GM18868 (cell line): Measurements from ENCODE around the gene PSTK.

Source experiments
- ATAC-seq: cut with Tn5 transposase; IDR thresholded peaks from one replicate; pipeline ENCODE4 v1.9.1; 2021; ENCODE audit warnings: mild to moderate bottlenecking, moderate library complexity; ENCODE audit not compliant: unreplicated experiment

The PSTK gene

DNA sequence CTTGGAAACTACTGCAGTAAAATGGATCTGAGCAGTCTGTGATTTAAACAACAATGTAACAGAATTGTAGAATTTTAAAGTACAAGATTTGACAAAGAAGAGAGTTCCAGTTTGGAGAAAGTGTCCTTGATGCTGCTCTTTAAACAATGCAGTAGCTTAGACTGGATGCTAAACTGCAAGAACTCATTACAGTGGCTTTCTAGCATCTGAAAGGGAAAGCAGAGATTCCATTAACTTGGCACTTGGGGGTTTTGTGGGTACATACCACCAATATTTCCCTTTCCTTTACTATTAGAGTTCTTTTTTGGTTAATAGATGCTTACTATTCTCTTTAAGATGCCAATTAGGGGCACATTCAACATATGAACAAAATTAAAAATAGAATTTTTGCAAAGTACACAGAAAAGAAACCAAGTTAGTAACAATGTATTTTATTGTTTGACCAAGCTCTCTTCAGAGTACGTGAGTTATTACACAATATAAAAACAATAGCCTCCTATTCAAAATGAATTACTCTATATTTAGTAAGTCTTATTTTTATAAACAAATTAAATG lies 11.9 kb downstream of the PSTK start:
- ATAC-seq, result no peak

DNA sequence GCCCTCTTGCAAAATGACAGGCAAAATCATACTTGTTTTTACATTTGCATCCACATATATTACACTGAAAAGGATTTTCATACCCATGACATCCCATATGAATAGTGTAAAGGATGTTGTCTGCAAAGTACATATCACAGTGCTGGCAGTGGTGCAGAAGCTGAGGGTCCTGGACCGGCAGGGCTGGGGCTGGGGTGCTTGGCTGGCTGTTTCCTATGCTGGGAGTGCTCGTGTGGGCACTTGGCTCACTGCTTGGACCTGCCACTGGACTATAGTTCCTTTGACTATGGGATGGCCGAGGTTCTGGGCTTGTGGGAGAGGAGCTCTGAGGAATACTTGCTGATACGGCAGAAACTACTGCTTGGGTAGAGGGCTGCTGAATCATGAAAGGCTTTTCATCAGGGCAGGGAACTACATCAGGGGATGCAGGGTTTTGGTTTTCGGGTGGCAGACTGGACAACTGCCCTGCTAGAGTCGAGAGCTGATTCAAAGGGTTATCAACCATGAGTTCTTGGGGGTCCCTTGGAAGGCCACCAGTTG lies 13.7 kb downstream of the PSTK start:
- no peak for ATAC-seq

DNA sequence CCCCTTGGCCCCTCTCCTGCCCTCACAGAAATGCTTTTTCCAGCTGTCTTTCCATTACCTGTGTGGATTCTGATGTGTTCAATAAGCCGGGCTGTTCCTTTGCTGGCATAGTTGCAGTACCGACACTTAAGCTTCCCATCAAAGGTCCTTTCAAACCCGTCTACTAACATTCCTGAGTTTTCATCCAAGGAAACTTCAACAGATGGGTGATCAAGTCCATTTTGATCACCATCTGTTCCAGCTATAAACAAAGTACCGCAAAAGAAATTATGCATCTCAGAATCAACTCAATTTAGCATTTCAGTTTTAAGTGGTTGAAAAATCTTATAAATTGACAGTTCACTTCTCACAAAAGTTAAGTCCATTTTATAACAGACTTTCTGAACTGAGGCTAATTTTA lies 15.7 kb downstream of the PSTK start:
- no peak for ATAC-seq

DNA sequence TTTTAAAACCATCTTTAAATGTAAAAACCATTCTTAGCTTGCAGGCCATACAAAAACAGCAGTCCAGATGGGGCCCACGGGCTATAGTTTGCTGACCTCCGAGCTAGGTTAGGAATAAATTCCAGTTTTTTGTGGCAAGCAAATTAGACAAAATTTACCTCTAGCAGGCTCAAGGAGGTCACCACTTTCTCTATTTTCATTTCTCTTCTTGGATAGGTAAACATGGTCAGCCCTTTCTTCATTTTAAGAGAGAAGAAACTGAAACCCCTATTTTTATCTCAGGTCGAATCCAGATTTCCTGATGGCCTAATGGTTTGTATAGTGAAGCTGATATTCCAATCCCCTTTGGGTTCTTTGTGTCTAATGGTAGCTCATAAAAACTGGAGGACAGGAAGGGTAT lies 17.7 kb downstream of the PSTK start:
- no peak for ATAC-seq

DNA sequence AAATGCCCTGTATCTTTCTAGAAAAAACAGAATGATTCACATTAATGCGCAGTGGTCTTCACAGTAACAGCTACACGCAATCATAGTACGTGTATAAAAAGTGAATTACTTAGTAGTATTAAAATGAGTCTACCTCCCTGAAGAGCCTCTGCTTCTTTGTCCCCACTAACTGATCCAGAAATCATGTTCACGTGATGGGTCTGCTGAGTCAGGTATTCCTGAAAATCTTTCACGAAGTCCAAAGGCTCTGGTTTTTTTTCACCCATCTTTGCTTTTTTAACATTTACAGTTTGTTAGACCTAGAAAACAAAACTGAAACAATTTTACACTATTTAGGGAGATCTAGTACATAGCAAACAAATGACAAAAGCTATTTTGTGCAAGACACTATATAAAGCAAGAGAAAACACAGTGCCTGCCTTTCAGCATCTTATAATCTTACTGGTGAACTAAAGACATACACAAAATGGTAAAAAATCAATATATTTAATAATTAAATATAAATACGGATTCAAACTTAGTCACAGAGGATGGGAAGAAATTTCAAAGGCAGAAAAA lies 18.2 kb downstream of the PSTK start:
- no peak for ATAC-seq

DNA sequence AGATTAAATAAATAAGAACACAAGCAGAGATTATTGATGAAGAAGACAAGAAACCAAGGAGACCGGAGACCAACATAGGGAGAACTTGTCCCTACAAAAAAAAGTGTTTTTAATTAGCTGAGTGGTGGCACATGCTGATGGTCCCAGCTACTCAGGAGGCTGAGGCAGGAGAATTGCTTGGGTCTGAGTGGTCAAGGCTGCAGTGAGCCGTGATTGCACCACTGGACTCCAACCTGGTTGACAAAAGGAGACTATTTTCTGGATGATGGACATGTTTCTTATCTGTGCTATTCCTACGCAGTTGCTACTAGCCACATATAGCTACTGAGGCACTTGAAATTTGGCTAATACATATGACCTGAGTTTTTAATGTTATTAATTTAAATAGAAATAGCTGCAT lies 18.7 kb downstream of the PSTK start:
- no peak for ATAC-seq

DNA sequence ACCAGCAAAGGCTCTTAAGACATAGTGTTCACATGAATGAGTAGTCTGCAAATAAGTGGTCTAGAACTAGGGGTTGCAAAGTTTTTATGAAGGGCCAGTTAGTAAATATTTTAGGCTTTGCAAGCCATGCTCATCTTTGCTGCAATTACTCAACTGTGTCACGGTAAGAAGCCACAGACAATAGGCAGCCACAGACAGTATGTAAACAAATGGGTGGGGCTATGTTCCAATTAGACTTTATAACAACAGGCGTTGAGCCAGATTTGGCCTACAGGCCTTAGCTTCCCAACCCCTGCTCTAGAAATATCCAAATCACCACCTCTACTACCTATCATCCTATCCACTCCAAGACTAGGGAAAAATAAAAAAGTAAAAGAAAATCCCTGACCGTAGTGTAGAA lies 19.1 kb downstream of the PSTK start:
- ATAC-seq, result no peak

DNA sequence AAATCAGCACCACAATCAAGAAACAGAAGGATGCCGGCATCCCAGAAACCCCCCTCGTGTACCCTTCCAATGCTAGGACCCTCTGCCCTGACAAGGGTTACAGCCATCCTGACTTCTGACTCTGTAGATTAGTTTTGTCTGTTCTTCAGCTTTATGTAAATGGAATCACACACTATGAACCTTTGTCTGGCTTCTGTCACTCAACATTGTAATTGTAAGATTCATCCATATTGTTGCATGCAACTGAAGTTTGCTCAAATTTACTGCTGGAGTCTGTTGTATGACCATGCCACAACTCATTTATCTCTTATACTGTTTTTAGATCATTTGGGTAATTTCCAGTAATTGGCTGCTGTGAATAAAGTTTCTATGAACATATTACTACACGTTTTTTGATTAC lies 20.0 kb downstream of the PSTK start:
- ATAC-seq, result no peak

DNA sequence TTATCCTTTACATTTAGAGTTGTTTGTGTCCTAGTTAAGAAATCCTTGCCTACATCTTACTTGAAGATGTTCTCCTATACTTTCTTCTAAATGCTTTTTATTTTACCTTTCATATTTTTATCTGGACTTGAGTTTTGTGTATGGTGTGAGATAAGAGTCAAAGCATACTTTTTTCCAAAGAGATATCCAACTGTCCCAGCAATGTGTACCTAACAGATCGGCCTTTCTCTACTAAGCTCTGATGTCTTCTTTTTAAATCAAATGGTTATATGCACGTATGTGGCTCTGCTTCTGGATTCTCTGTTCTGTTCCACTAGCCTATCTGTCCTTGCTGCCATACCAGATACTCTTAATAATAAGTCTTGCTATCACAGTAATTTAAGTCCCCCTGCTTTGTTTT lies 21.2 kb downstream of the PSTK start:
- no peak for ATAC-seq

DNA sequence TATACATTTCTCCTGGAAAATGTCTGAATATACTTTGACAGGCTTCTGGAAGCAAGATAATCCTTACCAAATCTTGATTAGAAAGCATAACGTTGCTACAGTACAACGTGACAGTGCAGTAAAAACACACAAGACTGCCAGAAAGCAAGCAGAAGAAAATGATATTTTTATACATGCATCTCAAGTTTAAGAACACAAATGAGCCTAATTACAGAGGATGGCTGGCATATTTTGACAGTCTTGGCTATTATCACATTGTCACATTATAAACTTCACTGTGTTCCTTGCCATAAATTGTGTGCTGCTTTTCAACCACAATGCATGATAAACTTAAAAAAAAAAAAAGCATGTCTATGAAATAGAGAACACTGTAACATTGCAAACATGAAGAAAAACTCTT lies 24.1 kb downstream of the PSTK start:
- no peak for ATAC-seq

DNA sequence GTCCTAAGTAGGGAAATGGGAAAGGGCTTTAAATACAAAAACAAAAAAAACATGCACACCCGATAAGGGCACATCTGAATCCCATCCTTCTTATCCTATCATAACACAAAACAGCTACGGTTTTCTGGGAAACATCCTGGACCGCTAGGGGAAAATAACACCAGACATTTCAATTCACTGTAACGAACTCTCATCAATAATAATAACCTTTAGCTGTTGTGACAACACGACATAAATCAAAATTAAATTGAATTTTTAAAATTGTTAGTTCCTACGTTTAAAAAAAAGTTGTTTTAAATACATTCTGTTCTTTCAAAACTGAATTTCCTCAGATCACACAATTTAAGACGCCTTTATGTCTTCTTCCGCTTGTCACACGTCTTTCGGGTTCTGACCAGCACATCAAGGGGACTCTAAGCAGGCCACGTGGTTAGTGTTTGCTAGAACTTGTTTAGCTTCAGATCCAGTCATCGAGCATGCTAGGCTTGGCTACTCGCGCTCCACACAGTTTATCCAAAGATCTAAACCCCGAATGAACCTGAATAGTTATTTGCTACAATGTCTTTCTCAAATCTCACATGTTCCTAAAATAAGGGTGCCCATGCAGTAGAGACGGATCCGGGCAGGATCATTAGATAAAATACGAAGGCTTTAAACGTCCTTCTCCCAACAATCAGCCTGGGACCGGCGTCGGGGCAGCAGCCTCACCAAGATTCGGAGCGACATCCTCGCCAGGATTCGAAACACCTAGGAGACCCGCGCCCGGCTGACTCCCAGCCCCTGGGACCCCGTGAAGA lies 27.6 kb downstream of the PSTK start:
- ATAC-seq, result peak; percentile 39

DNA sequence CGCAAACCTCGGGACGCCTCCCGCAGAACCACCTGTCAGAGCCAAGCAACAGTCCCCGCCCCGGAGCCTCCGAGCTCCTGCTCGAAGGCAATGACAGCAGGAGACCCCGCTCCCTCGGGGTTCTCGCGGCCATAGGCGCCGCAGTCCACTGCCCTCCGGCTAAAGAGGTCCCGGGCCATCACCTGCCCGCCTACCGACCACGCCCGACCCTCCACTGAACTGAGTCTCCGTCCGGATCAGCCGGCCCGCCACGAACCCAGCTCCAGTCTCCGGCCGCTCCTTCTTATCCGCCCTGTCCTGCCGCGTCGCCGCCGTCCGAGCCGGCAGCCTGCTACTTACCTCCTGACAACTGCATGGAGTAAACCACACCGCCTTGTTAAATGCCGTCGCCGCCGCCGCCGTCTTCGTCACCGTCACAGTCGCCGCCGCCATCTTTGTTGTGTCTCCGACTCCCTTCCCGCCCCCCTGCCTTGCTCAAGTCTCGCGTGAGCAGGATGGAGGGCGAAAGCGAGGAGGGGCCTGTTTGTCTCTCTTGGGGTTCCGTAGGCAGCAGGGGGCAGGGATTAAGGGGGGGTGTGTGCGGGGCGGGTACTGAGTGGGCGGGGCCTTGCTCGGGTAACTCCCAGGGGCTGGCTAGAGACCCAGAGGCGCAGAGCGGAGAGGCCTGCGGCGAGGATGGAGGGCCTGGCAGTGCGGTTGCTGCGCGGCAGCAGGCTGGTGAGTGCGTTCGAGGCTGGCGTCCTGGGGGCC lies 28.3 kb downstream of the PSTK start, which contains the start of the genes ACADSB and IKZF5:
Gene ACADSB (plus strand): TSS at position 652 of the 750 bp plus-strand sequence. CDS start 24 bp downstream, at position 676.
Gene IKZF5 (minus strand): TSS at position 441 of the 750 bp plus-strand sequence. CDS start 10,170 bp downstream, outside the sequence.
- peak; percentile 86 for ATAC-seq

DNA sequence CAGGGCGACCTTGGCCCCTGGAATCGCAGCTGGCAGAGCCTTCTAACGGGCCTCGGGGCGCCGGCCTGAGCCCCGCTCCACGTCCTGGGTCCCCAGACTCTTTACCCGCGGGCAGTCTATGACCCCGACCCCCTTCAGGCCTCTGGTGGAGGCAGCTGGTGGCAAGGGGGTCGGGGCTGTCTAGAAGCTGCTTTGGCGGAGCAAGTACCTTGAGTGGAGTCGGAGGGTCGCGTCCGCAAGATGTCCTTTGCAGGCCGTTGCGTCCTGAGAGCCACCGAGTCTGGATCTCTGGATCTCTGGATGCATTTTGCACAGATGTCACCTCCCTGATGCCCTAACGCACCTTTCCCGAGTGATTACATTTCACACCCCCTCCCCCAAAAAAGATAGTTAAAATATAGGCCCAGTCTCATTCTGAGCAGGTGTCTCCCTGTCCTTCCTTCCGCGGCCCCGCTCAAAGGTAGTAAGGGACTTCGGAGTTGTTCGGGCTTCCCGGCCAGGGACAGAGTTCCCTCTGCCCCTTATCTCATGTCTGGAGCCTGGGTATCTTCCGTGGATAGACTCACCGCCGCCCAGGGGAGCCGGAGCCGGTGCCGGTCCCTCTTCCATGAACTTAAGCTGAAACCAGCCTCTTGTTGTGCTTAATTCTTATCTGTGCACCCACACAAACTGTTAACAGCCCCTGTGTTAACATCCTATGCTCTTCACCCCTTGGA lies 29.1 kb downstream of the PSTK start:
- peak; percentile 16 for ATAC-seq

DNA sequence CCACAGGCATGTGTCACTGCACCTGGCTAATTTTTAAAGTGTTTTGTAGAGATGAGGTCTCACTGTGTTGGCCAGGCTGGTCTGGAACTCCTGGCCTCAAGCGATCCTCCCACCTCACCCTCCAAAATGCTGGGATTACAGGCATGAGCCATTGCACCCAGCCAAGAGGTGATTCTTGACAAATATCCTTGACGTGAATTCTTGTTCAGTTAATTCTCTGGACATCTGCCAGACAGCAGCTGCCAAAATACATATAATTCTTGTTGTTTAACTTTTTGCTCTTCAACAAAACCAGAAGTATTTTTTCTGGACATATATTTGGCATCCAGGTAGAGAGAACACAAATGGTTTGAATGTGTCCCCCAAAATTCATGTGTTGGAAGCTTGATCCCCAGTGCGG lies 31.8 kb downstream of the PSTK start:
- ATAC-seq, result no peak

DNA sequence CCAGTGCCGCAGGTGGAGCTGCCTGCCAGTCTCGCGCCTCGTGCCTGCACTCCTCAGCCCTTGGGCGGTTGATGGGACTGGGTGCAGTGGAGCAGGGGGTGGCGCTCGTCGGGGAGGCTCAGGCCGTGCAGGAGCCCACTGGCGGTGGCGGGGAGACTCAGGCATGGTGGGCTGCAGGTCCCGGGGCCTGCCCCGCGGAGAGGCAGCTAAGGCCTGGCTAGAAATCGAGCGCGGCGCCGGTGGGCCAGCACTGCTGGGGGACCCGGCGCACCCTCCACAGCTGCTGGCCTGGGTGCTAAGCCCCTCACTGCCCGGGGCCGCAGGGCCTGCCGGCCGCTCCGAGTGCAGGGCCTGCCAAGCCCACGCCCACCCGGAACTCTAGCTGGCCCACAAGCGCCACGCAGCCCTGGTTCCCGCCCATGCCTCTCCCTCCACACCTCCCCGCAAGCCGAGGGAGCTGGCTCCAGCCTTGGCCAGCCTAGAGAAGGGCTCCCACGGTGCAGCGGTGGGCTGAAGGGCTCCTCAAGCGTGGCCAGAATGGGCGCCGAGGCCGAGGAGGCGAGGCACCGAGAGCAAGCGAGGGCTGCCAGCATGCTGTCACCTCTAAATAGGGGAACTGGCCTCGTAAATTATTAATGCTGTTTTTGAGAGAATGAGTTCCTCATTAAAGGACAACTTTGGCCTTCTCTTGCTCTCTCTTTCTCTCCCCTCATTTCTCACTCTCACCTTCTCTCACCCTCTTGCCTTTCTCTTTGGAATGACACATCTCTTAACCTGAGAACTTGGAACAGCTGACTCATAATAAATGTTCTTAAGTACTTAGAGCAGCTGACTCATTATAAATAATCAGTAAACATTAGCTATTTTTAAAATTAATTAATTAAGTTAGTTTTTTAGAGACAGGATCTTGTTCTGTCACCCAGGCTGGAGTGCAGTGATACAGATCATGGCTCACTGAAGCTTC lies 33.5 kb downstream of the PSTK start:
- ATAC-seq, result no peak

DNA sequence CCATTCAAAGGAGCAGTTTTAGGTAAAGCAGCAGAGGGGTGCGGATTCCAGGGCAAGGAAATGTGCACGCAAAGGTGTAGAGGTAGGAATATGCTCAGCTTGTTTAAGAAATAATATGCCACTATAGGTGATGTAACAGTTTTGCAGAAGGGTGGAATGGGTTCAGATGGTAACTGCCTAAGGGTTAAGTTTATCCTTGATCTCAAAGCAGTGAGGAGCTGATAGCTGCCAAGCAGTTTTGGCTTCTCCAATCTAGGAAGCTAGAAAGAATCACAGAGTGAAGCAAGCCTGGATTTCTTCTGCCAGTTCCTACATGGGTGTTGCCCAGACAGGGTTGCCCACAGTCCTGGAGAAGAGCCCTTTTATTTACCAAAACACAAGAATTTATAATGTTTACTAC lies 34.6 kb downstream of the PSTK start:
- no peak for ATAC-seq

DNA sequence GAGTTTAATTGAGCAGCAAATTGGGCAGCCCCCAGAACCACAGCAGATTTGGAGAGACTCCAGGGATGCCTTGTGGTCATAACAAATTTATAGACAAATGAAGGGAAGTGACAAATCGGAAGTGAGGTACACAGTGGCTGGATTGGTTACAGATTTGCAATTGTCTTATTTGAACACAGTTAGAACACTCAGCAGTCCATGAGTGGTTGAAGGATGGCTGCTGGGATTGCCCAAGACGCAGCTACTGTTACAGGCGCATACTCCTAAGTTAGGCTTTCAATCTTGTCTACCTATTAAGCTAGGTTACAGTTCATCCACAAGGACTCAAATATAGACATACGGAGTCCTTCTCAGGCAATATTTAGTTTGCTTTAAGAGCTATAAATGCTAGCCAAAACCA lies 36.0 kb downstream of the PSTK start:
- ATAC-seq, result no peak

DNA sequence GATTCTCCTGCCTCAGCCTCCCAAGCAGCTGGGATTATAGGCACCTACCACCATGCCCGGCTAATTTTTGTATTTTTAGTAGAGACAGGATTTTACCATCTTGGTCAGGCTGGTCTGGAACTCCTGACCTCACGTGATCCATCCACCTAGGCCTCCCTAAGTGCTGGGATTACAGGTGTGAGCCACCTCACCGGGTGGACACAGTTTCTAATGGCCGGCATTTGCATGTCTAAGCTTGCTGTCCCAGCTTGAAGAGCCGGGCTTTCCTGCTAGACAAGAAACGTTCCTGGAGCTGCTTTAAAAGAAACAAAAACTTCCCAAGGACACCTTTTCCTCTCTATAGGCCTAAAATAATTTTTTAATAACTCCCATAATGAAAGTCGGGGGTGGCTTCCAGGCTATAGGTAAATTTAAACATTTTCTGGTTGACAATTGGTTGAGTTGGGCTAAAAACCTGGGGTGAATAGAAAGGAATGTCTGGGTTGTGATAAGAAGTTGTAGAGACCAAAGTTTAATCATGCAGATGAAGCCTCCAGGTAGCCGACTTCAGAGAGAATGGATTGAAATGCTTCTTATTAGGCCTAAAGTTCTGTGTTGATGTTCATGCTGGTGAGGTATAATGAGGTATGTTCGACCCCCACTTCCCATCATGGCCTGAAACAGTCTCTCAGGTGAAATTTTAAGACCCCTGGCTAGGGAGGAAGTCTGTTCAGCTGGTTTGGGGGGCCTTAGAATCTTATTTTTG lies 37.4 kb downstream of the PSTK start:
- no peak for ATAC-seq

DNA sequence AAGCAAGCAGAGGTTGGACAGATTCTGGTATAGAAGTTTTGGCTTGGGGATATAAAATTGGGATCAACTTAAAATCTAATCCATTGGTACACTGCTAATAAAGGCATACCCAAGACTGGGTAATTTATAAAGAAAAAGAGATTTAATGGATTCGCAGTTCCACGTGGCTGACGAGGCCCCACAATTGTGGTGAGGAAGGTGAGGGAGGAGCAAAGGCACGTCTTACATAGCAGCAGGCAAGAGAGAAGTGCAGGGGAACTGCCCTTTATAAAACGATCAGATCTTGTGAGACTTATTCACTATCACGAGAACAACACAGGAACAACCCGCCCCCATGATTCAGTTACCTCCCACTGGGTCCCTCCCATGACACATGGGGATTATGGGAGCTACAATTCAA lies 38.3 kb downstream of the PSTK start:
- no peak for ATAC-seq
